Epithelial cell of proximal tubule (primary cell): ENCODE data around the gene SORBS1. TPM values are rescaled to one million over a fixed set of nuclear protein-coding genes. Genes with fewer than 3 reads are reported as not detected.

Source experiments
- DNase-seq: peaks from one replicate; pipeline ENCODE4 v3.0.0-alpha.2; 2011; ENCODE audit warnings: low read depth
- H3K4me3 ChIP-seq: 2 replicates; pipeline ENCODE4 v1.5.1; 2011; ENCODE audit warnings: low read depth, mild to moderate bottlenecking, low read length
- CTCF ChIP-seq: conservative IDR thresholded peaks from 2 replicates; pipeline ENCODE4 v1.5.1; 2012; ENCODE audit warnings: low read depth, mild to moderate bottlenecking, low read length
- total RNA-seq: library from RNA; depleted of rRNA; stranded (reverse); fragments of >200 nt; gene quantifications from 2 replicates; pipeline ENCODE4 v1.2.3, GENCODE V29; 2015

SORBS1 gene
- total RNA-seq, 1 donor from 2014 or later: 7.0 TPM

DNA sequence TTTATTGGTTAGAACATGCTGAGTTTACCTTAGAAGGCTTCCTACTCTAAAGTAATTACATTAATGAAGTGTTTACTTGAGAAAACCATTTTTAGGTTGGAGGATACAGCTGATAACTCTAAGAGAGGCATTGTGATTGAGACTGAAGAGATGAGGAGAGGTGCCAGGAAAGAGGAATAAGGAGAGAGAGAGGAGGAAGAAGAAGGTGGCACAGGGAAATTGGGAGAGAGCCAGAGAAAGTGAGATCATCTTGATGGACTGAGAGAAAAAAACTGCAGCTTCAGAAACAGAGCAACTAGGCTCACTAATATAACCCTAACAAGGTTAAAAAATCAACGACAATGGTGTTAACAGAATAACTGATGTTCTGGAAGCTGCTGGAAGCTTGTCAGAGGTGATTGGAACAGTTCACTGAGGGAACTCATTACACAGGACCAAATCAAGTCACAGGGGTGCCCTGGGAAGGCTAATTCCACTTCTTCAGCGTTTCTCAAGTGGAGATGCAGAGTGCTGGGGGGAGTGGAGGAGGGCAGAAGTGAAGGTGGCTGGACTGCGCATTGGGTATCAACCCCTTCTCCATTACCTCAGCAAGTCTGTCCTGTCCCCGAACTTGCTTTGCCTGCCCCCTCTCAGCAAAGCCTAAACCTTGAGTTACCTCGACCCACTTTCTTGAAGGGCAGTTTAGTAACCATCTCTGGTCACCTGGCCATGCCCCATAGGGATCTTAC is 6.9 kb upstream of the SORBS1 start:
- H3K4me3 ChIP-seq: no peak overlapping the region
- TF ChIP-seq CTCF: no peak
- DNase-seq: peak; percentile 30

DNA sequence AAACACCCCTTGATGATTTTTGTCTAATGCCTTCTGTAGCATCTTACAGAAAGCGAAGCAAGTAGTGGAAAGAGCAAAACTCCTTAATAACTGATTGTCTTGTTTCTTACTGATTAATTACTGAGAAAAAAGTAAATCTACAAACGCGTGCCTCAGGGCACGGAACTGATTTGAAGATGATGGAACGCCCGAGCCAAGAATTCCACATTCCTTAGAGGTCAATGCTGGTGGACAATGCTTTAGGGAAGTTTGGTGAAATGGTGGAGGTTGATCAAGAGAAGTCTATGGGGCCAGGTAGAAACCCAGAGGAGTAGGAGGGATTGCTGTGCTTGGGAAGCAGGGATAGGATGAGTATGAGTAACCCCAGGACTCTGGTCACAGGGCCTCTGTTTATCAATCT is 5.0 kb upstream of the SORBS1 start:
- DNase-seq: no peak
- TF ChIP-seq CTCF: no peak
- H3K4me3 ChIP-seq: no peak overlapping the region

DNA sequence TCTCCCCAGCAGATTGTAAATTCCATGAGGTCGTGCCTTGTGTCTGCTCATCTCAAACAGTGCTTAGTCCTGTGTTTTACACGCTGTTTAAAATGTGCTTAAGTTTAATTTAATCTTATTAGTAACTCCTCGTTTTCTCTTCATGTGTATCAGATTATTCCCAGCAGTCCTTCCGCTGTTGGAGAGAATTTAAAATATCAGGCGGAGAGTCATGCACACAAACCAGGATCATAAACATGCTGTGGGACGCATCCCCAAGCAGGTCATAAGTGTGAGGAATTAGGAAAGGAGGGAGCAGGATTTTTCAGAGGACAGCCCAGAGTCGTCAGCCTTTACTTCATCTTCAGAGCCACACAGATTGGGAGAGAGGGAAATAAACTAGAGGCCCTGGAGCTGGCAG is 4.2 kb upstream of the SORBS1 start:
- no peak overlapping the region for H3K4me3 ChIP-seq
- no peak for DNase-seq
- no peak for TF ChIP-seq CTCF

DNA sequence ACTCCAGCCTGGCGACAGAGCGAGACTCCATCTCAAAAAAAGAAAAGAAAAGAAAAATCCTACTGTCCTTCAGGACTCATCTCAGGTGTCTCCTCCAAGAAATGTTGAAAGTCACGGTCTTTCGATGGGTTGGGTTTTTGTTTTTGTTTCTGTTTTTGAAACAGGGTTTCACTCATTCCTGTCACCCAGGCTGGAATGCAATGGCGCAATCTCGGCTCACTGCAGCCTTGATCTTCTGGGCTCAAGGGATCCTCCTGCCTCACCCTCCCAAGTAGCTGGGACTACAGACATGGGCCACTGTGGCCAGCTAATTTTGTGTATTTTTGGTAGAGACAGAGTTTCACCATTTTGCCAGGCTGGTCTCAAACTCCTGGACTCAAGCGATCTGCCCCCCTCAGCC is 3.1 kb upstream of the SORBS1 start:
- no peak overlapping the region for H3K4me3 ChIP-seq
- TF ChIP-seq CTCF: no peak
- no peak for DNase-seq

- no peak for DNase-seq
- no peak overlapping the region for H3K4me3 ChIP-seq
- no peak for TF ChIP-seq CTCF
Observed at GRCh38 chr10:95562341-95562965, 1.3 kb upstream of the SORBS1 start.

DNA sequence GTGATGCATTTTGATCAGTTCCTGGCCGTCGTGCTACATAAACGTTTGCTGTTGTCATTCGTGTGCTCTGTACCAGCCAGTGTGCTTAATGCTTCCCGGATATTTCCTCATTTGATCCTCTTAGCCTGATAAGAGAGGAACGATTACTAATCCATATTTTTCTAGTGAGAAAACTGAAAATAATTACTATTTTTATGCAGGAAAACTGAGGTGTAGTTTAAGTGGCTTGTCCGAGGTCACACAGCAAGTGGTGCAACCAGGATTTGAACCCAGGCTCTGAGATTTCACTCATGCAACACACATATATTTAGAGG is 650 bp upstream of the SORBS1 start:
- peak overlapping the region; percentile 96 for H3K4me3 ChIP-seq
- no peak for DNase-seq
- no peak for TF ChIP-seq CTCF
